Psoas muscle (tissue), 8 donors: ENCODE results near the gene VPS25. TPM values are rescaled to one million over a fixed set of nuclear protein-coding genes. Genes with fewer than 3 reads are reported as not detected.
"Not testable (repeated sequence)": the region's sequence is repeated elsewhere in the genome, so short reads cannot be mapped to it uniquely, and the experiment has no call there.

Experiments
- ATAC-seq, 4 donors: fragments of 200-7000 bp; cut with Tn5 transposase; one replicate each; pipeline ENCODE4 v1.9.1; 2020; ENCODE audit warnings: moderate library complexity in 3 of 4, mild to moderate bottlenecking in 2 of 4
- DNase-seq, 2 donors: peaks; one replicate each; pipeline ENCODE4 v3.0.0-alpha.2; 2020
- H3K27ac ChIP-seq: fragments of 200-600 bp; one replicate; pipeline ENCODE4 v1.8.0; 2022
- H3K27me3 ChIP-seq, 3 donors: fragments of 200-600 bp in 1 of 3; one replicate each; pipeline versions ENCODE4 v1.6.1 to v1.8.0; 2013 to 2022; ENCODE audit warnings: low read length in 2 of 3, mild to moderate bottlenecking in 2 of 3, moderate library complexity in 1 of 3; ENCODE audit not compliant: insufficient read depth in 3 of 3
- H3K36me3 ChIP-seq, 2 donors: fragments of 200-600 bp in 1 of 2; one replicate each; pipeline versions ENCODE4 v1.6.1 to v1.8.0; 2013 to 2022; ENCODE audit warnings: low read depth in 1 of 2, mild to moderate bottlenecking in 1 of 2, moderate library complexity in 1 of 2; ENCODE audit not compliant: insufficient read depth in 1 of 2
- H3K4me1 ChIP-seq: fragments of 200-600 bp; one replicate; pipeline ENCODE4 v1.8.0; 2022
- H3K4me3 ChIP-seq: fragments of 200-600 bp; one replicate; pipeline ENCODE4 v1.8.0; 2022; ENCODE audit warnings: mild to moderate bottlenecking
- H3K9me3 ChIP-seq: fragments of 200-600 bp; one replicate; pipeline ENCODE4 v1.8.0; 2022
- WGBS, 3 donors: extraction: QIAGEN DNeasy Blood & Tissue Kit; methylation state at CpG; one replicate each; pipeline versions ENCODE4 v1.1.6 to v1.1.7; 2013; 5-methylcytosine and 5-hydroxymethylcytosine counted together
- intact Hi-C, 2 donors: fragments of 100-400 bp; cut with DNase I; formaldehyde crosslinking; loops; one replicate each; pipeline versions ENCODE4 v1.11.0 to v1.14.2; 2022
- long read RNA-seq, 2 donors: library from polyadenylated mRNA; unstranded; transcript quantifications; one replicate each; pipeline ENCODE4 v2.0.0, GENCODE V29; 2021
- polyA plus RNA-seq, 3 donors: library from polyadenylated mRNA; stranded (reverse); fragments of 200-250 nt; gene quantifications; one replicate each; pipeline ENCODE4 v1.2.3, GENCODE V29; 2013
- total RNA-seq, 4 donors: library from RNA; stranded (reverse); fragmentation: NEBNext Ultra II Directional in 2 of 4; extraction: Animal tissue kit (Norgen Biotek cat#: 25700) in 2 of 4; gene quantifications; one replicate each; pipeline versions ENCODE4 v1.2.1 to v1.2.4, GENCODE V29; 2021 to 2023
- TF ChIP-seq, protein P1 (sequence below): fragments of 200-600 bp; IDR thresholded peaks from one replicate; pipeline ENCODE4 v1.8.0; 2022; ENCODE audit warnings: antibody characterized with exemption
- donor health status: healthy with polysubstance abuse.
- donor health status: DM: no; HTN: no; CAD: no; lungs with moderate emphysema.
- donor health status: Bipolar disorder and iron deficiency.
- donor health status: healthy.
- donor health status: DM: yes; HTN: yes; CAD: no.
- donor health status: DM: no; HTN: no; CAD: no.
- donor health status: DM: no; HTN: no; CAD: no.
- donor health status: DM: yes; HTN: yes; CAD: no.

The VPS25 gene
- total RNA-seq = 10 to 100 TPM; 38.6 to 45.2 (median 39.8) TPM
- 10 to 100 TPM; 46.0 to 73.3 (median 72.8) TPM for polyA plus RNA-seq
- long read RNA-seq, donor 1, transcript VPS25-201 (6 exons, 1,101 nt) = major isoform, 24 of 28 reads
- long read RNA-seq, donor 1, partial matches to known transcripts = 1 of 28 reads
- long read RNA-seq, donor 1, other reads (novel, unspliced or antisense) = 2 of 28 reads
- long read RNA-seq, donor 2, transcript VPS25-201 (6 exons, 1,101 nt) = major isoform, 59 of 61 reads
- long read RNA-seq, donor 2, partial matches to known transcripts = 0 of 61 reads
- long read RNA-seq, donor 2, other reads (novel, unspliced or antisense) = 1 of 61 reads

GRCh38 chr17:42773290-42774035, at the start of gene VPS25:
VPS25 (plus strand) TSS chr17:42773449; CDS start chr17:42773476, 27 bp downstream.
- ATAC-seq = peak; percentile 87 to 99 (median 96)
- peaks cover 0 to 42% of the 10 kb centered on the region in 2 donors for H3K36me3 ChIP-seq
- intact Hi-C loops = loop anchor here in 1 of 2 donors (5.0 kb wide), 1 partner anchor 49 kb away; the partner anchor contains the start of gene BECN1
- no peaks in the 10 kb centered on the region for H3K27me3 ChIP-seq
- peaks cover 15% of the 10 kb centered on the region for H3K4me1 ChIP-seq
- TF ChIP-seq, protein P1, sequence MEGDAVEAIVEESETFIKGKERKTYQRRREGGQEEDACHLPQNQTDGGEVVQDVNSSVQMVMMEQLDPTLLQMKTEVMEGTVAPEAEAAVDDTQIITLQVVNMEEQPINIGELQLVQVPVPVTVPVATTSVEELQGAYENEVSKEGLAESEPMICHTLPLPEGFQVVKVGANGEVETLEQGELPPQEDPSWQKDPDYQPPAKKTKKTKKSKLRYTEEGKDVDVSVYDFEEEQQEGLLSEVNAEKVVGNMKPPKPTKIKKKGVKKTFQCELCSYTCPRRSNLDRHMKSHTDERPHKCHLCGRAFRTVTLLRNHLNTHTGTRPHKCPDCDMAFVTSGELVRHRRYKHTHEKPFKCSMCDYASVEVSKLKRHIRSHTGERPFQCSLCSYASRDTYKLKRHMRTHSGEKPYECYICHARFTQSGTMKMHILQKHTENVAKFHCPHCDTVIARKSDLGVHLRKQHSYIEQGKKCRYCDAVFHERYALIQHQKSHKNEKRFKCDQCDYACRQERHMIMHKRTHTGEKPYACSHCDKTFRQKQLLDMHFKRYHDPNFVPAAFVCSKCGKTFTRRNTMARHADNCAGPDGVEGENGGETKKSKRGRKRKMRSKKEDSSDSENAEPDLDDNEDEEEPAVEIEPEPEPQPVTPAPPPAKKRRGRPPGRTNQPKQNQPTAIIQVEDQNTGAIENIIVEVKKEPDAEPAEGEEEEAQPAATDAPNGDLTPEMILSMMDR = no peak
- DNase-seq = peak; percentile 76 to 86
- peak within 1 kb of the TSS; percentile 73 for H3K27ac ChIP-seq
- peak within 1 kb of the TSS; percentile 72 for H3K4me3 ChIP-seq
- WGBS, 3 donors = 0 to 2% (median 1%) methylated on average over 38 to 39 of the region's 39 CpGs
- no peaks in the 10 kb centered on the region for H3K9me3 ChIP-seq

- DNase-seq (no peak), ATAC-seq (no peak)
- Histone ChIP-seq H3K9me3 (no peaks in the 10 kb centered on the region), H3K4me1 (no peaks in the 10 kb centered on the region), H3K27me3 (no peaks in the 10 kb centered on the region), H3K27ac (no peak overlapping the region), H3K36me3 (peaks cover 1 to 100% of the 10 kb centered on the region in 2 donors), H3K4me3 (no peak overlapping the region)
- WGBS, 3 donors = 83 to 91% (median 89%) methylated on average over 3 of the region's 3 CpGs
- TF ChIP-seq, protein P1 = no peak
- intact Hi-C loops = loop anchor here (5.0 to 10.0 kb wide), 3 partner anchors 39 to 211 kb away; partner anchors contain the start of gene RAMP2 (in 1 of the 2)
Measured at GRCh38 chr17:42723636-42724035, 49.6 kb upstream of the VPS25 start.

DNA sequence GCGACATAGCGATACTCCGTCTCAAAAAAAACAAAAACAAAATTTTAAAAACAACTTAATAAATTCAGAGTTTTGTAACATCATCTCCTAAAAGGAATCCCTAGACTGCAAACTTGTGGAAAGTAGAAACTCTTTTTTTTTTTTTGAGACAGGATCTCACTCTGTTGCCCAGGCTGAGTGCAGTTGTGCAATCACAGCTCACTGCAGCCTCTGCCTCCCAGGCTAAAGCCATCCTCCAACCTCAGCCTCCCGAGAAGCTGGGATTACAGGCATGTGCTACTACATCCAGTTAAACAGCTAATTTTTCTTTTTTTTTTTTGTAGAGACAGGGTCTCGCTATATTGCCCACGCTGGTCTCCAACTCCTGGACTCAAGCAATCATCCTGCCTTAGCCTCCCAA, 48.1 kb upstream of the VPS25 start:
- TF ChIP-seq, protein P1 = no peak
- Histone ChIP-seq H3K9me3 (no peaks in the 10 kb centered on the region), H3K4me3 (no peak overlapping the region), H3K36me3 (peaks cover 0 to 100% of the 10 kb centered on the region in 2 donors), H3K4me1 (no peaks in the 10 kb centered on the region), H3K27me3 (no peaks in the 10 kb centered on the region), H3K27ac (no peak overlapping the region)
- ATAC-seq (no peak), DNase-seq (no peak)
- WGBS, 3 donors = 96 to 98% (median 97%) methylated on average over 6 of the region's 6 CpGs
- intact Hi-C loops = loop anchor here in 1 of 2 donors (10.0 kb wide), 1 partner anchor 210 kb away; no protein-coding TSS in a partner anchor

GRCh38 chr17:42740699-42741098, 32.5 kb upstream of the VPS25 start:
- H3K27ac ChIP-seq = no peak overlapping the region
- TF ChIP-seq, protein P1 = no peak
- H3K4me1 ChIP-seq = peaks cover 24% of the 10 kb centered on the region
- peaks cover 0 to 9% of the 10 kb centered on the region in 2 donors for H3K36me3 ChIP-seq
- DNase-seq (no peak), ATAC-seq (no peak)
- H3K27me3 ChIP-seq = no peaks in the 10 kb centered on the region
- no peaks in the 10 kb centered on the region for H3K9me3 ChIP-seq
- 88 to 91% (median 90%) methylated on average over 1 of the region's 1 CpG for WGBS, 3 donors
- intact Hi-C loops = loop anchor here in 1 of 2 donors (5.0 kb wide), 1 partner anchor 48 kb away; no protein-coding TSS in a partner anchor
- no peak overlapping the region for H3K4me3 ChIP-seq

DNA sequence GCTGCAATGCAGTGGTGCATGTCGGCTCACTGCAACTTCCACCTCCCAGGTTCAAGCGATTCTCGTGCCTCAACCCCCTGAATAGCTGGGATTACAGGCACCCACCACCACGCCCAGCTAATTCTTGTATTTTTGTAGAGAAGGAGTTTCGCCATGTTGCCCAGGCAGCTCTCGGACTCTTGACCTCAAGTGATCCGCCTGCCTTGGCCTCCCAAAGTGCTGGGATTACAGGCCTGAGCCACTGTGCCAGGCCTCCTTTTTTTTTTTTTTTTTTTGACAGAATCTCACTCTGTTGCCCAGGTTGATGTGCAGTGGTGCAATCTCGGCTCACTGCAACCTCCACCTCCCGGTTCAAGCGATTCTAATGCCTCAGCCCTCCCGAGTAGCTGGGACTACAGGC, 30.3 kb upstream of the VPS25 start:
- not testable (repeated sequence) for ATAC-seq, H3K27ac ChIP-seq

More for the DNA sequence above, 30.3 kb upstream of the VPS25 start:
- not testable (repeated sequence) for H3K4me3 ChIP-seq, H3K9me3 ChIP-seq, H3K36me3 ChIP-seq, DNase-seq, H3K27me3 ChIP-seq
- 80 to 88% (median 81%) methylated on average over 11 of the region's 11 CpGs for WGBS, 3 donors
- intact Hi-C loops = loop anchor here in 1 of 2 donors (5.0 kb wide), 1 partner anchor 51 kb away; no protein-coding TSS in a partner anchor
- H3K4me1 ChIP-seq = peaks cover 17% of the 10 kb centered on the region
